ENCODE measurements around the gene GPR78. TPM values are rescaled to one million over a fixed set of nuclear protein-coding genes. Genes with fewer than 3 reads are reported as not detected.

Gene GPR78
- total RNA-seq, 2 donors from 2014 or later, result not detected

- H3K4me3 Mint-ChIP-seq, result no peak within 1 kb of the TSS
- no peaks in the 10 kb centered on the region for H3K4me1 Mint-ChIP-seq
- ATAC-seq (replicated peaks), result no peak
- no peaks in the 10 kb centered on the region for H3K9me3 Mint-ChIP-seq
- peaks cover 20% of the 10 kb centered on the region for H3K27me3 Mint-ChIP-seq
- H3K36me3 Mint-ChIP-seq (ENCODE audit: low read depth), result no peaks in the 10 kb centered on the region
- H3K27ac Mint-ChIP-seq, result no peak within 1 kb of the TSS
Observed at GRCh38 chr4:8592366-8593263, 12.4 kb downstream of the GPR78 start, which contains the start of gene CPZ. TSS of gene CPZ (plus strand) at chr4:8592765. CDS start at chr4:8592834, 69 bp downstream.

GRCh38 chr4:8593264-8594096 lies 13.3 kb downstream of the GPR78 start:
- Mint-ChIP-seq H3K27me3 (peaks cover 17% of the 10 kb centered on the region), H3K4me1 (no peaks in the 10 kb centered on the region), H3K4me3 (no peak overlapping the region), H3K9me3 (no peaks in the 10 kb centered on the region), H3K27ac (no peak overlapping the region), H3K36me3 (ENCODE audit: low read depth) (no peaks in the 10 kb centered on the region)
- ATAC-seq (replicated peaks), result no peak

GRCh38 chr4:8594097-8595038 lies 14.2 kb downstream of the GPR78 start:
- Mint-ChIP-seq H3K36me3 (ENCODE audit: low read depth) (no peaks in the 10 kb centered on the region), H3K4me1 (no peaks in the 10 kb centered on the region), H3K4me3 (no peak overlapping the region), H3K9me3 (no peaks in the 10 kb centered on the region), H3K27ac (no peak overlapping the region), H3K27me3 (peaks cover 17% of the 10 kb centered on the region)
- no peak for ATAC-seq (replicated peaks)

- H3K36me3 Mint-ChIP-seq (ENCODE audit: low read depth), result no peaks in the 10 kb centered on the region
- no peak overlapping the region for H3K4me3 Mint-ChIP-seq
- H3K27me3 Mint-ChIP-seq, result peaks cover 12% of the 10 kb centered on the region
- H3K4me1 Mint-ChIP-seq, result no peaks in the 10 kb centered on the region
- ATAC-seq (replicated peaks), result no peak
- no peak overlapping the region for H3K27ac Mint-ChIP-seq
- no peaks in the 10 kb centered on the region for H3K9me3 Mint-ChIP-seq
Observed at GRCh38 chr4:8595237-8596087, 15.3 kb downstream of the GPR78 start.

- Mint-ChIP-seq H3K27ac (no peak overlapping the region), H3K4me3 (no peak overlapping the region), H3K27me3 (peaks cover 10% of the 10 kb centered on the region), H3K4me1 (no peaks in the 10 kb centered on the region), H3K36me3 (ENCODE audit: low read depth) (no peaks in the 10 kb centered on the region), H3K9me3 (no peaks in the 10 kb centered on the region)
- no peak for ATAC-seq (replicated peaks)
Observed at GRCh38 chr4:8596891-8597290, 16.7 kb downstream of the GPR78 start.

GRCh38 chr4:8597319-8597718 lies 17.1 kb downstream of the GPR78 start:
- ATAC-seq (replicated peaks), result no peak
- Mint-ChIP-seq H3K27me3 (peaks cover 10% of the 10 kb centered on the region), H3K4me1 (no peaks in the 10 kb centered on the region), H3K36me3 (ENCODE audit: low read depth) (no peaks in the 10 kb centered on the region), H3K9me3 (no peaks in the 10 kb centered on the region), H3K27ac (no peak overlapping the region), H3K4me3 (no peak overlapping the region)

GRCh38 chr4:8597791-8598190 lies 17.6 kb downstream of the GPR78 start:
- Mint-ChIP-seq H3K36me3 (ENCODE audit: low read depth) (no peaks in the 10 kb centered on the region), H3K4me1 (no peaks in the 10 kb centered on the region), H3K9me3 (no peaks in the 10 kb centered on the region), H3K27me3 (peaks cover 10% of the 10 kb centered on the region), H3K4me3 (no peak overlapping the region), H3K27ac (no peak overlapping the region)
- no peak for ATAC-seq (replicated peaks)

- Mint-ChIP-seq H3K9me3 (no peaks in the 10 kb centered on the region), H3K4me1 (no peaks in the 10 kb centered on the region), H3K27me3 (peaks cover 10% of the 10 kb centered on the region), H3K4me3 (no peak overlapping the region), H3K36me3 (ENCODE audit: low read depth) (no peaks in the 10 kb centered on the region), H3K27ac (no peak overlapping the region)
- ATAC-seq (replicated peaks), result no peak
Observed at GRCh38 chr4:8598391-8599090, 18.3 kb downstream of the GPR78 start.

- no peaks in the 10 kb centered on the region for H3K36me3 Mint-ChIP-seq (ENCODE audit: low read depth)
- H3K27ac Mint-ChIP-seq, result no peak overlapping the region
- no peaks in the 10 kb centered on the region for H3K4me1 Mint-ChIP-seq
- H3K9me3 Mint-ChIP-seq, result no peaks in the 10 kb centered on the region
- H3K4me3 Mint-ChIP-seq, result no peak overlapping the region
- ATAC-seq (replicated peaks), result no peak
- H3K27me3 Mint-ChIP-seq, result peaks cover 5% of the 10 kb centered on the region
Observed at GRCh38 chr4:8599091-8599460, 18.9 kb downstream of the GPR78 start.

- Mint-ChIP-seq H3K36me3 (ENCODE audit: low read depth) (no peaks in the 10 kb centered on the region), H3K4me3 (no peak overlapping the region), H3K9me3 (no peaks in the 10 kb centered on the region), H3K27me3 (no peaks in the 10 kb centered on the region), H3K4me1 (no peaks in the 10 kb centered on the region), H3K27ac (no peak overlapping the region)
- ATAC-seq (replicated peaks), result no peak
Observed at GRCh38 chr4:8599657-8600056, 19.5 kb downstream of the GPR78 start.

- Mint-ChIP-seq H3K4me1 (no peaks in the 10 kb centered on the region), H3K4me3 (no peak overlapping the region)
- no peak for ATAC-seq (replicated peaks)
Observed at GRCh38 chr4:8600266-8600665, 20.1 kb downstream of the GPR78 start.

GRCh38 chr4:8600686-8601085 lies 20.5 kb downstream of the GPR78 start:
- Mint-ChIP-seq H3K27ac (no peak overlapping the region), H3K27me3 (no peaks in the 10 kb centered on the region), H3K4me1 (no peaks in the 10 kb centered on the region), H3K4me3 (no peak overlapping the region), H3K9me3 (no peaks in the 10 kb centered on the region), H3K36me3 (ENCODE audit: low read depth) (no peaks in the 10 kb centered on the region)
- ATAC-seq (replicated peaks), result no peak

More at GRCh38 chr4:8600266-8600665, 20.1 kb downstream of the GPR78 start:
- Mint-ChIP-seq H3K9me3 (no peaks in the 10 kb centered on the region), H3K36me3 (ENCODE audit: low read depth) (no peaks in the 10 kb centered on the region), H3K27ac (no peak overlapping the region), H3K27me3 (no peaks in the 10 kb centered on the region)

GRCh38 chr4:8601086-8601485 lies 20.9 kb downstream of the GPR78 start:
- Mint-ChIP-seq H3K4me1 (no peaks in the 10 kb centered on the region), H3K27me3 (no peaks in the 10 kb centered on the region), H3K36me3 (ENCODE audit: low read depth) (no peaks in the 10 kb centered on the region), H3K9me3 (no peaks in the 10 kb centered on the region), H3K4me3 (no peak overlapping the region), H3K27ac (no peak overlapping the region)
- no peak for ATAC-seq (replicated peaks)

Data from activated T-helper 17 cell treated with anti-CD3 and anti-CD28 coated beads, Interleukin-2, amount 50 U/mL, for 72 hours (primary cell).